NB4 (cell line): ENCODE data around the gene KCNQ5.

Experiments
- CTCF ChIP-seq: IDR thresholded peaks from one replicate; pipeline ENCODE4 v1.5.1; 2012; ENCODE audit warnings: low read depth, low read length
- POLR2A ChIP-seq: IDR thresholded peaks from 2 replicates; pipeline ENCODE4 v1.6.1; 2011; ENCODE audit warnings: mild to moderate bottlenecking; ENCODE audit not compliant: insufficient read length; ENCODE audit errors: extremely low read depth

GRCh38 chr6:72703093-72703492 lies 81.2 kb downstream of the KCNQ5 start:
- no peak for TF ChIP-seq POLR2A
- TF ChIP-seq CTCF = no peak
